Activated B cell treated with CpG ODN at 0.5 μM for 24 hours (primary cell): ENCODE results near the gene LAS1L. TPM values are rescaled to one million over a fixed set of nuclear protein-coding genes. Genes with fewer than 3 reads are reported as not detected.

ENCODE experiments used
- ATAC-seq: fragments of 200-7000 bp; cut with Tn5 transposase; one replicate; pipeline ENCODE4 v1.10.0; 2021; ENCODE audit warnings: low read depth, mild to moderate bottlenecking, moderate library complexity
- CTCF ChIA-PET: fragments of 350-600 bp; sonication (Branson Sonifier 250); formaldehyde crosslinking; loops from one replicate; lab custom pipeline; 2021; ENCODE audit warnings: antibody characterized with exemption; lab: Charles Lee
- POLR2A ChIA-PET: fragments of 350-600 bp; sonication (Branson Sonifier 250); formaldehyde crosslinking; loops from one replicate; lab custom pipeline; 2021; ENCODE audit warnings: antibody characterized with exemption; lab: Charles Lee
- DNase-seq: peaks from one replicate; pipeline ENCODE4 v3.0.0; 2022
- H3K27ac Mint-ChIP-seq: one replicate; pipeline ENCODE4 v1.8.0; 2020; ENCODE audit warnings: mixed read lengths
- H3K27me3 Mint-ChIP-seq: one replicate; pipeline ENCODE4 v1.8.0; 2021; ENCODE audit warnings: mixed read lengths
- H3K36me3 Mint-ChIP-seq: one replicate; pipeline ENCODE4 v1.8.0; 2021; ENCODE audit warnings: low read depth, mixed read lengths
- H3K4me1 Mint-ChIP-seq: one replicate; pipeline ENCODE4 v1.8.0; 2021; ENCODE audit warnings: mixed read lengths
- H3K4me3 Mint-ChIP-seq: one replicate; pipeline ENCODE4 v1.8.0; 2020; ENCODE audit warnings: mild to moderate bottlenecking, mixed read lengths
- H3K9me3 Mint-ChIP-seq: one replicate; pipeline ENCODE4 v1.8.0; 2020; ENCODE audit warnings: mixed read lengths
- CTCF ChIP-seq: fragments of 200-600 bp; IDR thresholded peaks from one replicate; pipeline ENCODE4 v1.8.0; 2022; ENCODE audit warnings: antibody characterized with exemption, mild to moderate bottlenecking
- intact Hi-C: fragments of 100-400 bp; cut with micrococcal nuclease; formaldehyde crosslinking; loops from one replicate; pipeline ENCODE4 v1.15.1; 2024
- total RNA-seq: library from RNA; stranded (reverse); gene quantifications from 2 replicates; pipeline ENCODE4 v1.2.3, GENCODE V29; 2022

Gene LAS1L
- total RNA-seq, 1 donor from 2014 or later, result 54.0 TPM

GRCh38 chrX:65551489-65552339 lies 17.1 kb upstream of the LAS1L start:
- Mint-ChIP-seq H3K9me3 (no peaks in the 10 kb centered on the region), H3K4me3 (no peak overlapping the region), H3K27me3 (peaks cover 2% of the 10 kb centered on the region), H3K4me1 (no peaks in the 10 kb centered on the region), H3K27ac (no peak overlapping the region), H3K36me3 (no peaks in the 10 kb centered on the region)
- intact Hi-C loops, result no loop called here
- CTCF ChIA-PET, result no interaction called here
- POLR2A ChIA-PET, result no interaction called here
- no peak for DNase-seq
- no peak for ATAC-seq
- TF ChIP-seq CTCF, result no peak

GRCh38 chrX:65551086-65551485 lies 16.5 kb upstream of the LAS1L start:
- no peaks in the 10 kb centered on the region for H3K4me1 Mint-ChIP-seq
- POLR2A ChIA-PET, result no interaction called here
- intact Hi-C loops, result no loop called here

GRCh38 chrX:65545456-65545855 lies 10.9 kb upstream of the LAS1L start:
- no peak overlapping the region for H3K27ac Mint-ChIP-seq
- H3K4me3 Mint-ChIP-seq, result no peak overlapping the region
- DNase-seq (no peak), ATAC-seq (no peak)
- no peaks in the 10 kb centered on the region for H3K27me3 Mint-ChIP-seq
- ChIA-PET CTCF (no interaction called here), POLR2A (no interaction called here)
- no peaks in the 10 kb centered on the region for H3K9me3 Mint-ChIP-seq
- no peaks in the 10 kb centered on the region for H3K4me1 Mint-ChIP-seq
- intact Hi-C loops, result no loop called here
- TF ChIP-seq CTCF, result no peak
- no peaks in the 10 kb centered on the region for H3K36me3 Mint-ChIP-seq

More at GRCh38 chrX:65551086-65551485, 16.5 kb upstream of the LAS1L start:
- no peaks in the 10 kb centered on the region for H3K9me3 Mint-ChIP-seq
- no peak for ATAC-seq
- H3K4me3 Mint-ChIP-seq, result no peak overlapping the region
- no peaks in the 10 kb centered on the region for H3K36me3 Mint-ChIP-seq
- peaks cover 2% of the 10 kb centered on the region for H3K27me3 Mint-ChIP-seq
- no peak for TF ChIP-seq CTCF
- no peak overlapping the region for H3K27ac Mint-ChIP-seq
- DNase-seq, result no peak
- CTCF ChIA-PET, result no interaction called here

- Mint-ChIP-seq H3K9me3 (no peaks in the 10 kb centered on the region), H3K36me3 (peaks cover 9% of the 10 kb centered on the region), H3K4me1 (peaks cover 21% of the 10 kb centered on the region), H3K27ac (no peak overlapping the region), H3K27me3 (no peaks in the 10 kb centered on the region), H3K4me3 (no peak overlapping the region)
- ChIA-PET CTCF (interaction anchor here (1.3 kb wide), 1 partner anchor 8 kb away, joined by 3 read pairs; no protein-coding TSS in a partner anchor), POLR2A (no interaction called here)
- TF ChIP-seq CTCF, result no peak
- no peak for DNase-seq
- ATAC-seq, result no peak
- intact Hi-C loops, result no loop called here
Observed at GRCh38 chrX:65537229-65537628, 2.6 kb upstream of the LAS1L start.

- CTCF ChIA-PET, result interaction anchor here (1.3 kb wide), 1 partner anchor 7 kb away, joined by 3 read pairs; no protein-coding TSS in a partner anchor
- no peaks in the 10 kb centered on the region for H3K9me3 Mint-ChIP-seq
- no peak overlapping the region for H3K4me3 Mint-ChIP-seq
- intact Hi-C loops, result no loop called here
- H3K27ac Mint-ChIP-seq, result no peak overlapping the region
- peaks cover 23% of the 10 kb centered on the region for H3K4me1 Mint-ChIP-seq
- no peaks in the 10 kb centered on the region for H3K27me3 Mint-ChIP-seq
- H3K36me3 Mint-ChIP-seq, result peaks cover 16% of the 10 kb centered on the region
- POLR2A ChIA-PET, result no interaction called here
- DNase-seq (no peak), ATAC-seq (no peak)
- TF ChIP-seq CTCF, result no peak
Observed at GRCh38 chrX:65536291-65536690, 1.7 kb upstream of the LAS1L start.
